Erythroblast (primary cell): ENCODE results near the gene ATP6V0C.

ENCODE experiments used
- DNase-seq, 2 experiments: peaks; one replicate each; lab custom pipeline; 2025; lab: John Stamatoyannopoulos, UW
- GATA1 ChIP-seq: IDR thresholded peaks from 2 replicates; pipeline ENCODE4 v1.6.1; 2011; ENCODE audit warnings: low read depth, mild to moderate bottlenecking, control low read depth, low read length, moderate library complexity
- POLR2A ChIP-seq: IDR thresholded peaks from 2 replicates; pipeline ENCODE4 v1.6.1; 2011; ENCODE audit warnings: mild to moderate bottlenecking, low read length

The ATP6V0C gene

GRCh38 chr16:2517954-2518605 lies 4.3 kb downstream of the ATP6V0C start:
- DNase-seq, result no peak

GRCh38 chr16:2518823-2519710 lies 5.3 kb downstream of the ATP6V0C start:
- TF ChIP-seq GATA1 (no peak), POLR2A (no peak)
- DNase-seq, result peak in 1 of 2 experiments; percentile 52

More at GRCh38 chr16:2517954-2518605, 4.3 kb downstream of the ATP6V0C start:
- no peak for TF ChIP-seq POLR2A

DNA sequence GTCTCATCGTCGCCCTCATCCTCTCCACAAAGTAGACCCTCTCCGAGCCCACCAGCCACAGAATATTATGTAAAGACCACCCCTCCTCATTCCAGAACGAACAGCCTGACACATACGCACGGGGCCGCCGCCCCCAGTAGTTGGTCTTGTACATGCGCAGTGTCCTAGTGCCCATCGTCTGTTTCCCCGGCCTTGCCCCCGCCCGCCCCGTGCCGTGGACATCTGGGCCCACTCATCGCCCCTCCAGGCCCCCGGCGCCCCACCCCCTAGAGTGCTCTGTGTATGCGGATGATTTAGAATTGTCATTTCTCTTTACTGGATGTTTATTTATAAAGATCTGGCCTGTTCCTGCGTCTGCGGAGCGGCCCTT lies 5.9 kb downstream of the ATP6V0C start:
- no peak for DNase-seq
- TF ChIP-seq POLR2A, result no peak
- TF ChIP-seq GATA1, result no peak

DNA sequence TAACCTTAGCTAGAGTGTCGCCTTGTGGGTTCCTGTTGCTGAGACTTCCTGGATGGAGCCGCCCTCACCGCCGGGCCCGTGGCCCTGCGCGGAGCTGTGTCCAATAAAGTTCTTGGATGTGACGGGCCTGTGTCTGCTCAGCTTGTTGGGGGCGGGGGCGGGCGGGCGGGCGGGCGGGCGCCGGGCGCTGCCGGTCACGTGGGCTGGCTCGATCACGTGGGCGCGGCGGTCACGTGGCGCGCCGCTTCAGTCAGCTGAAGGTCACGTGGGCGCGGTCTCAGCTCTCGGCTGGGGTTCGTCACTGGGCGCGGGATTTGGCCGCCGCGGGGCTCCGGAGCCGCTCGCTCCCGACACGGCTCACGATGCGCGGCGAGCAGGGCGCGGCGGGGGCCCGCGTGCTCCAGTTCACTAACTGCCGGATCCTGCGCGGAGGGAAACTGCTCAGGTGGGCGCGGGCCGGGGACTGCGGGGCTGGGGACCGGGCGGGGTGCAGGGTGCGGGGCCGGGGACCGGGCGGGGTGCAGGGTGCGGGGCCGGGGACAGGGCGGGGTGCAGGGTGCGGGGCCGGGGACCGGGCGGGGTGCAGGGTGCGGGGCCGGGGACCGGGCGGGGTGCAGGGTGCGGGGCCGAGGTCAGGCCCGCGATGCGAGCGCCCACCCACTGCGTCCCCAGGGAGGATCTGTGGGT lies 6.5 kb downstream of the ATP6V0C start, which contains the start of gene AMDHD2:
AMDHD2 (plus strand) TSS at position 275 of the 687 bp plus-strand sequence; CDS start at position 363, 88 bp downstream.
- TF ChIP-seq POLR2A, result no peak
- TF ChIP-seq GATA1, result no peak
- peak; percentile 97 to 98 for DNase-seq

GRCh38 chr16:2520784-2521531 lies 7.2 kb downstream of the ATP6V0C start:
- peak; percentile 54 to 68 for DNase-seq
- TF ChIP-seq GATA1 (no peak), POLR2A (no peak)

DNA sequence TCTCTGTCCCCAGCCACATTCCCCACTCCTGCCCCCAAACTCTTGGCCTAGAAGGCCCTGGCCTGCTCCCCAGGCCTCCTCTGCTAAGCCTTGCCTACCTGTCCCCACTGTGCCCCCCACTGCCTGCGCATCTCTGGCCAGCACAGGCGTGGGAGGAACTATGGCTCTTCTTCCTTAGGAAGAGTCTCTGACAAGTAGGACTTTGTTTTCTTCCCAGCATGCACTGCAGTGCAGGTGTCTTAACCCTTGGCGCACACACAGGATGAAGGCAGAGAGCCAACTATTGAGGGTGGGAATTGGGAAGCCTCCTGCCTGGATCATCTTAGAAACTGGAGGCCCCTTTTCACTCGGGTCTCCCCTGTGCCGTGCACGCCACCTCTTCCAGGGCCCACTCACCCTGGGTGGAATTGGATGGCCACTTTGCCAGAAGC lies 10.1 kb downstream of the ATP6V0C start:
- DNase-seq, result no peak
- TF ChIP-seq GATA1 (no peak), POLR2A (no peak)

- no peak for DNase-seq
- TF ChIP-seq GATA1 (no peak), POLR2A (no peak)
Measured at GRCh38 chr16:2524339-2524938, 10.7 kb downstream of the ATP6V0C start.

DNA sequence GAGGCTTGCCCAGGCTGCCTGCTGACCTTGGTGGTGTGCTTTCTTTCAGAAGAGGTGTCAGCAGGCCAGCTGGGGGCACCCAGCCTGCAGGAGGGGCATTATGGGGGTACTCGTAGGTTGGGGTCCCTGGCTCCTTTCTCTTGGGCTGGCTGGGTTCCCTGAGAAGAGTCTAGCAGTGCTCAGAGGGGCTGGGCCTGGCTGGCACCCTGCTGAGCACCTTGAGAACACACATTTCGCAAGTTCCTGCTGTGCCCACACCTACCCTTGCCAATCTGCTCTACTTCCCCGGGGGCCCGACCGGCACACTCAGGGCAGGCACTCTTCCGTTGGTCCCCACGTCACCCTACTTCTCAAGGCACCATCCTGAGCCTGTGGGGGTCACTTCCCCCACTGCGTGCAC lies 12.4 kb downstream of the ATP6V0C start:
- TF ChIP-seq POLR2A (no peak), GATA1 (no peak)
- DNase-seq, result no peak

GRCh38 chr16:2527071-2527783 lies 13.5 kb downstream of the ATP6V0C start:
- TF ChIP-seq GATA1, result no peak
- no peak for TF ChIP-seq POLR2A

DNA sequence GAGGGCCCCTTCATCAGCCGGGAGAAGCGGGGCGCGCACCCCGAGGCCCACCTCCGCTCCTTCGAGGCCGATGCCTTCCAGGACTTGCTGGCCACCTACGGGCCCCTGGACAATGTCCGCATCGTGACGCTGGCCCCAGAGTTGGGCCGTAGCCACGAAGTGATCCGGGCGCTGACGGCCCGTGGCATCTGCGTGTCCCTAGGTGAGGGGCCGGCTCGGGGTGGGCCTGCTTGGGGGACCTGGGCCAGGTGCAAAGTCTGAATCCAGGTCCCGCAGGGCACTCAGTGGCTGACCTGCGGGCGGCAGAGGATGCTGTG lies 14.0 kb downstream of the ATP6V0C start:
- TF ChIP-seq POLR2A (no peak), GATA1 (no peak)
- DNase-seq, result no peak

More at GRCh38 chr16:2527071-2527783, 13.5 kb downstream of the ATP6V0C start:
- no peak for DNase-seq

- no peak for TF ChIP-seq GATA1
- no peak for TF ChIP-seq POLR2A
Measured at GRCh38 chr16:2528161-2529060, 14.7 kb downstream of the ATP6V0C start.

More at GRCh38 chr16:2528161-2529060, 14.7 kb downstream of the ATP6V0C start:
- no peak for DNase-seq
